G401.6 (cell line): Measurements from ENCODE around the gene TERC.

Experiments used
- FAIRE-seq: peaks from 2 replicates; lab custom pipeline; 2012; peaks lifted over from hg19 to GRCh38; lab: Jason Lieb, UNC

Gene TERC

GRCh38 chr3:169764882-169765612, at the start of gene TERC:
Gene TERC, minus strand, starts transcription at chr3:169765060.
- peak; percentile 98 for FAIRE-seq

GRCh38 chr3:169813757-169814517, 49.1 kb upstream of the TERC start:
- FAIRE-seq, result no peak

- no peak for FAIRE-seq
Measured at GRCh38 chr3:169813278-169813677, 48.4 kb upstream of the TERC start.

GRCh38 chr3:169812332-169813235, 47.7 kb upstream of the TERC start, which contains the start of the genes LRRC34 and LRRIQ4:
Gene LRRC34, minus strand, starts transcription at chr3:169812904. Its CDS starts 356 bp downstream, at chr3:169812548.
Gene LRRIQ4, plus strand, starts transcription at chr3:169812870. Its CDS starts 9,052 bp downstream, at chr3:169821922.
- no peak for FAIRE-seq

- FAIRE-seq, result no peak
Measured at GRCh38 chr3:169811631-169812331, 46.9 kb upstream of the TERC start.

GRCh38 chr3:169809230-169809795, 44.5 kb upstream of the TERC start:
- no peak for FAIRE-seq

- no peak for FAIRE-seq
Measured at GRCh38 chr3:169804681-169805080, 39.8 kb upstream of the TERC start.

GRCh38 chr3:169792359-169792758, 27.5 kb upstream of the TERC start:
- no peak for FAIRE-seq

- FAIRE-seq, result no peak
Measured at GRCh38 chr3:169790687-169791429, 26.0 kb upstream of the TERC start.

- no peak for FAIRE-seq
Measured at GRCh38 chr3:169790219-169790618, 25.4 kb upstream of the TERC start.

GRCh38 chr3:169787791-169788190, 22.9 kb upstream of the TERC start:
- FAIRE-seq, result no peak

GRCh38 chr3:169787120-169787519, 22.3 kb upstream of the TERC start:
- no peak for FAIRE-seq

GRCh38 chr3:169781209-169781855, 16.5 kb upstream of the TERC start:
- FAIRE-seq, result no peak

- FAIRE-seq, result no peak
Measured at GRCh38 chr3:169780742-169781141, 15.9 kb upstream of the TERC start.

- no peak for FAIRE-seq
Measured at GRCh38 chr3:169777822-169778221, 13.0 kb upstream of the TERC start.

- no peak for FAIRE-seq
Measured at GRCh38 chr3:169774186-169774585, 9.3 kb upstream of the TERC start.

GRCh38 chr3:169772897-169773816, 8.3 kb upstream of the TERC start, which contains the start of gene MYNN:
Gene MYNN, plus strand, starts transcription at chr3:169773396. Its CDS starts 900 bp downstream, at chr3:169774296.
- peak; percentile 72 for FAIRE-seq

- peak; percentile 90 for FAIRE-seq
Measured at GRCh38 chr3:169772305-169772896, 7.5 kb upstream of the TERC start.
